ENCODE measurements around the gene LYSMD2. TPM values are rescaled to one million over a fixed set of nuclear protein-coding genes. Genes with fewer than 3 reads are reported as not detected.

Gene LYSMD2
- total and polyA plus RNA-seq, 2 of the 8 experiments (the other 6 are each of a cell fraction or from before 2014, with no cell fraction given): 2.2 to 2.7 TPM

DNA sequence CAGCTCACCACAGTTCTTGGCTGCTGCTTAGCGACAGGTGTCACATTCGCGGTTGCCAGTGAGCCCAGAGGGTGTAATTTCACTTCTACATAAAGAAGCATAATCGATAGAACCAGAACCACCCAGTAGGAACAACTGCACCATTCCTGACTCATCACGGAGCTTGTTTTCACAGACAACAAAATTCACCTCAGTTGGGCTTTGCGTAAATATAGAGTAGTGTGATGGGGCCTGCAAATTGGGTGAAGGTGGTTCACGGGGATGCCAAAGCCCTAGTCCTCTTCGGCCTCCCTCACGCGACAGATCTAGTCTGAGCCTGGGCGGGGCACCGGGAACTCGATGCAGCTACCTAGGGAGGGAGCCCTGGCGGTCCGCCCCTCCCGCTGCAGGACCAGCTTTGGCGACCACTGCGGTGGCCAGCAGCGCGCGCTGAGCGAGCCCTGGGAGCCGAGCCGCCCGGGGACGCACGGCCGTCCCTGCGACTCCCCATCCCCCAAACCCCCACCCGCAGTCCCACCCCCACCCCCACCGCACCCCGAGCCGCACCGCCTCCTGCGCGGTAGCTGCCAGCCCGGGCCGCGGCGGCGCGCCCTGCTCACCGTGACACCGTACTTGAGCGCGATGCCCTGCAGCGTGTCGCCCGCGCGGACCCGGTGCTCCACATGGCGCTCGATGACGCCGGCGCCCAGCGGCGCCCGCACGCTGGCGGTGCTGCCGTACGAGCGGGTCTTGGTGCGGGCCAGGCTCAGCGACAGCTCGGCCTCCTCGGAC, 519 bp downstream of the LYSMD2 start:
- Histone ChIP-seq H2BK20ac (ENCODE audit: low read length) (no peak overlapping the region), H3K4me2 (ENCODE audit: insufficient read depth in 1 of 2, low read depth in 2 of 2, low read length in 2 of 2) (peak overlapping the region; percentile 75 to 94), H3K4me1 (replicated peaks in 1 of 4; ENCODE audit: control insufficient read depth in 3 of 4, insufficient read depth in 4 of 4, low read length in 3 of 4) (peaks cover 0 to 4% (median 0%) of the 10 kb centered on the region in 4 experiments; a peak in 1 of 7 replicates), H3K9ac (replicated peaks in 1 of 4; ENCODE audit: extremely low read depth in 1 of 4, low read depth in 3 of 4, low read length in 3 of 4) (peak overlapping the region in 2 of 4 experiments; percentile 39 to 62; a peak in 2 of 7 replicates), H3K18ac (ENCODE audit: extremely low read depth, low read length) (no peak overlapping the region; the same call in none of the 2 replicates), H3K27ac (ENCODE audit: low read depth, low read length) (no peak overlapping the region), H2BK5ac (ENCODE audit: low read depth, low read length) (no peak overlapping the region), H4K20me1 (replicated peaks in 1 of 2; ENCODE audit: control insufficient read depth in 1 of 2, insufficient read depth in 2 of 2, low read length in 2 of 2) (peaks cover 1% of the 10 kb centered on the region in 2 experiments), H3K79me2 (ENCODE audit: control insufficient read depth in 1 of 2, insufficient read depth in 2 of 2, low read length in 2 of 2) (no peaks in the 10 kb centered on the region), H3K79me1 (ENCODE audit: low read depth, low read length) (no peaks in the 10 kb centered on the region), H3K36me3 (ENCODE audit: control insufficient read depth in 2 of 4, insufficient read depth in 4 of 4, low read length in 3 of 4) (no peaks in the 10 kb centered on the region), H4K5ac (ENCODE audit: insufficient read length, low read depth, low read length) (no peak overlapping the region), H3K56ac (replicated peaks; ENCODE audit: insufficient read length, low read depth, low read length) (no peak overlapping the region), H3K23me2 (ENCODE audit: low read depth, low read length) (peaks cover 8% of the 10 kb centered on the region), H3K4ac (replicated peaks; ENCODE audit: insufficient read length, low read depth, low read length) (no peak overlapping the region), H3K9me3 (ENCODE audit: insufficient read depth in 2 of 2, low read depth in 1 of 2, low read length in 1 of 2) (no peaks in the 10 kb centered on the region), H4K91ac (replicated peaks; ENCODE audit: insufficient read length, low read length) (peak overlapping the region; percentile 54), H2BK15ac (ENCODE audit: low read length) (no peak overlapping the region), H2BK120ac (replicated peaks; ENCODE audit: low read depth, low read length) (no peak overlapping the region), H3K4me3 (ENCODE audit: extremely low read depth in 1 of 4, insufficient read depth in 2 of 4, low read depth in 3 of 4, low read length in 4 of 4) (peak overlapping the region; percentile 55 to 66 (median 58)), H3K27me3 (replicated peaks in 1 of 4; ENCODE audit: control insufficient read depth in 3 of 4, extremely low read depth in 1 of 4, insufficient read depth in 3 of 4, low read length in 3 of 4) (peaks cover 6 to 32% (median 19%) of the 10 kb centered on the region in 4 experiments), H3K23ac (ENCODE audit: insufficient read length) (no peak overlapping the region), H2AFZ (ENCODE audit: low read length) (peak overlapping the region; percentile 37), H2BK12ac (ENCODE audit: low read depth, low read length) (no peak overlapping the region), H4K8ac (ENCODE audit: extremely low read depth, insufficient read depth, low read length) (peak overlapping the region; percentile 83; the same call in 1 of the 2 replicates), H3K14ac (ENCODE audit: insufficient read length) (no peak overlapping the region), H2AK5ac (ENCODE audit: low read depth, low read length) (no peak overlapping the region)
- 9% methylated on average over 35 of the region's 69 CpGs; no CpG with 5 or more reads in 1 of the 2 experiments for WGBS, 2 experiments (ENCODE audit: extremely low coverage in 1 of 2, insufficient coverage in 1 of 2, insufficient read length in 1 of 2, insufficient replicate concordance in 2 of 2, low coverage in 1 of 2, low lambda C conversion rate in 2 of 2, missing lambda C conversion rate in 1 of 2)
- CTCF ChIA-PET (ENCODE audit: partially characterized antibody): interaction anchor here (0.9 to 4.5 kb wide), 9 partner anchors 15 to 243 kb away, joined by 3 to 22 read pairs (median 3); no protein-coding TSS in a partner anchor
- FAIRE-seq (no peak), DNase-seq (ENCODE audit: low read depth in 1 of 2, low spot score in 2 of 2) (peak in 1 of 2 experiments; percentile 68)
- POLR2A ChIA-PET (ENCODE audit: partially characterized antibody): interaction anchor here (0.5 to 2.6 kb wide), 7 partner anchors 10 to 87 kb away, joined by 3 to 13 read pairs (median 3); partner anchors contain the start of genes SCG3 and TMOD2
- TF ChIP-seq E2F6 (IDR thresholded peaks at IDR 0.05) (peak; percentile 35; the same call in 1 of the 2 replicates), HDAC2 (IDR thresholded peaks at IDR 0.05; ENCODE audit: borderline replicate concordance in 1 of 2, low read depth in 2 of 2, low read length in 2 of 2) (no peak), TEAD4 (IDR thresholded peaks at IDR 0.05; ENCODE audit: low read depth, low read length) (no peak), SAP30 (IDR thresholded peaks at IDR 0.05; ENCODE audit: insufficient read depth, insufficient replicate concordance, low read length) (no peak), TAF7 (optimal IDR thresholded peaks at IDR 0.05; ENCODE audit: borderline replicate concordance, low read depth, low read length) (no peak), TBP (IDR thresholded peaks at IDR 0.05; ENCODE audit: low read depth, low read length) (no peak), RBBP5 (IDR thresholded peaks at IDR 0.05; ENCODE audit: borderline replicate concordance, low read depth, low read length) (peak; percentile 88; the same call in 1 of the 2 replicates), SIX5 (IDR thresholded peaks at IDR 0.05; ENCODE audit: low read depth, low read length) (no peak), CREB1 (IDR thresholded peaks at IDR 0.05) (peak; percentile 49; the same call in 1 of the 2 replicates), SIN3A (conservative IDR thresholded peaks at IDR 0.05 in 1 of 2, IDR thresholded peaks at IDR 0.05 in 1 of 2; ENCODE audit: low read depth in 1 of 2, low read length in 2 of 2) (no peak)

All from H1 (cell line).